ENCODE measurements around the gene REXO2. TPM values are rescaled to one million over a fixed set of nuclear protein-coding genes. Genes with fewer than 3 reads are reported as not detected.

REXO2 gene
- total RNA-seq, 2 experiments from 2014 or later = 61.7 to 64.8 TPM

DNA sequence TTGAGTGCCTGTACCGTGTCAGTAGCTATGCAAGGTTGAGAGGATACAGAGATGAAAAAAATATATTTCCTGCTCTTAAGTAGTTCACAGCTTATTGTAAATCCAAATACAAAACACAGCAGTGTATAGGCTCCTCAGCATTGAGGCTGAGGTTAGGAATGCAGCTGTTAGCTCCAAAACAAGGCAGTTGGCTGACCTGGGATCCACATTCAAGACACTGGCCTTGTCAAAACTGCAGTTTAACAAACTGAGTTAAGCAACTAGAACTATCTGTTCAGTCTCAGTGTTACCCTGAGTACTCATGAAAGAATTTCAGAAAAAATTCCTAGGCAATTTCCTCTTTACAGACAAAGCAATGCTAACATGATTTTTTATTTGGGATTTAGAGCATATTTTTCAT is 42.8 kb downstream of the REXO2 start:
- no peak overlapping the region for H3K27ac Mint-ChIP-seq

DNA sequence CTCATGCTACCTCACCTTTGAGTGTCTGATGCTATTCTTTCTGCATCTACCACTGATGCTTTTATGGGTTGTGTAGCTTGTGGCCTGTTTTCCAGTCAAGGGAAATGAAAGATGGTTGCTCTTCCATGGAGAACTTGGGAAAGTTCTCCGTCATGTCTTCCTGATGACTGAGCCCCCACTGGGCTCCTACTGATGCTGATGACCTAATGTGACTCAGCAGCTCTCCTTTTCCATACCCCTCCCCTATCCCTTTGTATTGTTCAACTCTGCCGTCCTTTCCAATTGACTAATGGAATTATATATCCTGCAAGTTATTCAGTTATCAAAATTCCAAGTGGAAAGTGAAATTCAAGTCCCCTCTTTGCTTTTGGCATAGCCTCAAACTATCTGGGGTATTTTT is 44.7 kb downstream of the REXO2 start:
- no peaks in the 10 kb centered on the region for H3K27me3 Mint-ChIP-seq
- intact Hi-C loops (cut with micrococcal nuclease) = no loop called here
- ChIA-PET CTCF (no interaction called here), POLR2A (no interaction called here)
- H3K4me3 Mint-ChIP-seq = no peak overlapping the region
- H3K36me3 Mint-ChIP-seq (ENCODE audit: low read depth) = no peaks in the 10 kb centered on the region
- TF ChIP-seq, protein P1, sequence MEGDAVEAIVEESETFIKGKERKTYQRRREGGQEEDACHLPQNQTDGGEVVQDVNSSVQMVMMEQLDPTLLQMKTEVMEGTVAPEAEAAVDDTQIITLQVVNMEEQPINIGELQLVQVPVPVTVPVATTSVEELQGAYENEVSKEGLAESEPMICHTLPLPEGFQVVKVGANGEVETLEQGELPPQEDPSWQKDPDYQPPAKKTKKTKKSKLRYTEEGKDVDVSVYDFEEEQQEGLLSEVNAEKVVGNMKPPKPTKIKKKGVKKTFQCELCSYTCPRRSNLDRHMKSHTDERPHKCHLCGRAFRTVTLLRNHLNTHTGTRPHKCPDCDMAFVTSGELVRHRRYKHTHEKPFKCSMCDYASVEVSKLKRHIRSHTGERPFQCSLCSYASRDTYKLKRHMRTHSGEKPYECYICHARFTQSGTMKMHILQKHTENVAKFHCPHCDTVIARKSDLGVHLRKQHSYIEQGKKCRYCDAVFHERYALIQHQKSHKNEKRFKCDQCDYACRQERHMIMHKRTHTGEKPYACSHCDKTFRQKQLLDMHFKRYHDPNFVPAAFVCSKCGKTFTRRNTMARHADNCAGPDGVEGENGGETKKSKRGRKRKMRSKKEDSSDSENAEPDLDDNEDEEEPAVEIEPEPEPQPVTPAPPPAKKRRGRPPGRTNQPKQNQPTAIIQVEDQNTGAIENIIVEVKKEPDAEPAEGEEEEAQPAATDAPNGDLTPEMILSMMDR (IDR thresholded peaks at IDR 0.05) = no peak
- H3K4me1 Mint-ChIP-seq (ENCODE audit: low read depth) = no peaks in the 10 kb centered on the region
- ATAC-seq (no peak), DNase-seq (no peak)
- no peaks in the 10 kb centered on the region for H3K9me3 Mint-ChIP-seq
- H3K27ac Mint-ChIP-seq = no peak overlapping the region

More for the DNA sequence above, 42.8 kb downstream of the REXO2 start:
- H3K36me3 Mint-ChIP-seq (ENCODE audit: low read depth) = no peaks in the 10 kb centered on the region
- ChIA-PET CTCF (no interaction called here), POLR2A (no interaction called here)
- TF ChIP-seq, protein P1 (IDR thresholded peaks at IDR 0.05) = no peak
- no peak overlapping the region for H3K4me3 Mint-ChIP-seq
- DNase-seq (no peak), ATAC-seq (no peak)
- no peaks in the 10 kb centered on the region for H3K9me3 Mint-ChIP-seq
- H3K27me3 Mint-ChIP-seq = no peaks in the 10 kb centered on the region
- H3K4me1 Mint-ChIP-seq (ENCODE audit: low read depth) = no peaks in the 10 kb centered on the region
- intact Hi-C loops (cut with micrococcal nuclease) = no loop called here

DNA sequence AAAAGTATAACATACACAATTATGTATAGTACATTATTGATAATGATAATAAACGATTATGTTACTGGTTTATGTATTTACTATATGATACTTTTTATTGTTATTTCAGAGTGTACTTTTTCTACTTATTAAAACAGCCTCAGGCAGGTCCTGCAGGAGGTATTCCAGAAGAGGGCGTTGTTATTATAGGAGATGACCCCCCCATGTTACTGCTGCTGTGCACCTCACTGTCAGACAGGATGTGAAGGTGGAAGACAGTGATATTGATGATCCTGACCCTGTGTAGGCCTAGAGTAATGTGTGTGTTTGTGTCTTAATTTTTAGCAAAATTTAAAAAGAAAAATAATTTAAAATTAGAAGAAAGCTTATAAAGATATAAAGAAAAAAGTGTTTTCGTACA is 57.6 kb downstream of the REXO2 start:
- H3K36me3 Mint-ChIP-seq (ENCODE audit: low read depth) = no peaks in the 10 kb centered on the region
- intact Hi-C loops (cut with micrococcal nuclease) = no loop called here
- TF ChIP-seq, protein P1 (IDR thresholded peaks at IDR 0.05) = no peak
- peaks cover 3% of the 10 kb centered on the region for H3K9me3 Mint-ChIP-seq
- DNase-seq = no peak
- no peak for ATAC-seq
- ChIA-PET POLR2A (no interaction called here), CTCF (no interaction called here)
- no peak overlapping the region for H3K4me3 Mint-ChIP-seq
- no peak overlapping the region for H3K27ac Mint-ChIP-seq
- no peaks in the 10 kb centered on the region for H3K4me1 Mint-ChIP-seq (ENCODE audit: low read depth)
- H3K27me3 Mint-ChIP-seq = peaks cover 2% of the 10 kb centered on the region

DNA sequence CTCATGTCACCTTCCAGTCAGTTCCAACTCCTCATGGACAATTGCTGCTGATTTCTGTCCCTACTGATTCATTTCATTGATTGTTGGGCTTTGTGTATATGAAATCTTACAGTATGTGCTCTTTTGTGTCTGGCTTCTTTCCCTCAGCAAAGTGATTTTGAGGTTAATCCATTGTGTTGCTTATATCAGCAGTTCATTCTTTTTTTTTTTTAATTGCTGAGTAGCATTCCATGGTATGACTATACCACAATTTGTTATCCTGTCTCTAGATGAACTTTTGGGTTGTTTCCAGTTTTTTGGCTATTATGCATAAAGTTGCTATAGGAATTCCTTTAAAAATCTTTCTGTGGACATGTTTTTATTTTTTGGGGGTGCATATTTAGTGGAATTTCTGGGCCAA is 60.5 kb downstream of the REXO2 start:
- intact Hi-C loops (cut with micrococcal nuclease) = no loop called here
- Mint-ChIP-seq H3K9me3 (peaks cover 2% of the 10 kb centered on the region), H3K4me1 (ENCODE audit: low read depth) (no peaks in the 10 kb centered on the region), H3K4me3 (no peak overlapping the region), H3K27ac (no peak overlapping the region), H3K36me3 (ENCODE audit: low read depth) (no peaks in the 10 kb centered on the region), H3K27me3 (peaks cover 8% of the 10 kb centered on the region)
- CTCF ChIA-PET = interaction anchor here (0.7 kb wide), 1 partner anchor 167 kb away, joined by 4 read pairs; no protein-coding TSS in a partner anchor
- ATAC-seq = no peak
- no peak for DNase-seq
- POLR2A ChIA-PET = no interaction called here
- TF ChIP-seq, protein P1 (IDR thresholded peaks at IDR 0.05) = no peak

Other genes starting within 250 kb of the REXO2 start
- not detected for gene NNMT, start 143.1 kb upstream of the REXO2 start, total RNA-seq
- 1 to 10 TPM; 6.4 to 6.6 TPM for gene C11orf71, start 39.0 kb upstream of the REXO2 start, total RNA-seq
- gene RBM7, start 38.8 kb upstream of the REXO2 start, total RNA-seq = 10 to 100 TPM; 51.4 to 52.6 TPM
- gene NXPE1, start 120.4 kb downstream of the REXO2 start, total RNA-seq = not detected
- not detected for gene NXPE4, start 156.3 kb downstream of the REXO2 start, total RNA-seq
- not detected for gene NXPE2, start 239.1 kb downstream of the REXO2 start, total RNA-seq